NCI-H2171 treated with DMSO at 0.1 percent for 48 hours (cell line): ENCODE measurements around the gene ACKR1.

Experiments used
- DNase-seq: peaks from one replicate; lab custom pipeline; 2025; lab: John Stamatoyannopoulos, UW

The ACKR1 gene

DNA sequence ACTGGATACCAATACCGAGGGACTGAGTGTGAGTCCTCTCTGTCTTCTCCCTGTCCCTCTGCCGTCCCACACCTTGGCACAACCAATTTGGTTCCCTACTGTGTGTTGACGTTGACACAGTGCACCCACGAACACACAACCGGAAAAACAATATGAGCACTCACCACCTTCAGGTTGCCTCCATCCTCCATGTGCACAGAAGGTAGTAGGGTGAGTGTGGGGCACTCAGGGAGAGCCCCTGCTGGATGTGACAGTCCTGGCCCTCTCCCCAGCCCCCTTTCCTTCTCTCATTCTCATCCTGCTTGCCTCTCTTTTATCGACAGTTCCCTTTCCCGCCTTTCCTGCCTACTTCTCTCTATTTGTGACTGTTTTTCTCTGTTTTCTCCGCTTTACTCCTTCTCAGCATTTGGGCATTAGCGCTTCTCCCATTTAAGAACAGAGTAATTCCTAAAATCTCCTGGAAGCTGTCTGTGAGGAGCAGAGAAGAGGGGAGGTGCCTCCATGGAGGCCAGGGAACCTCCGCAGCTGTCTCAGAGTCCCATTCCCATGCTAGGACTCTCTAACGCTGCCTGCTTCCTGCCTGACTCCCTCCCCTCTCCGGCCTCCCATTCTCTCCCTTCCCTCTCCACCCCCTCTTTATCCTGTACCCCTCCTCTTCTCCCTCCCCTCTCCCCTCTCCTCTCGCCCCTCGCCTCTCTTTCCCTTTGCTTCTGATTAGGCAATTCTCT lies 16.9 kb upstream of the ACKR1 start:
- no peak for DNase-seq

GRCh38 chr1:159188375-159188788 lies 16.3 kb upstream of the ACKR1 start:
- no peak for DNase-seq

- no peak for DNase-seq
These were observed 14.2 kb upstream of the ACKR1 start for GRCh38 chr1:159190441-159190840.

GRCh38 chr1:159196543-159196942 lies 8.1 kb upstream of the ACKR1 start:
- DNase-seq = no peak

DNA sequence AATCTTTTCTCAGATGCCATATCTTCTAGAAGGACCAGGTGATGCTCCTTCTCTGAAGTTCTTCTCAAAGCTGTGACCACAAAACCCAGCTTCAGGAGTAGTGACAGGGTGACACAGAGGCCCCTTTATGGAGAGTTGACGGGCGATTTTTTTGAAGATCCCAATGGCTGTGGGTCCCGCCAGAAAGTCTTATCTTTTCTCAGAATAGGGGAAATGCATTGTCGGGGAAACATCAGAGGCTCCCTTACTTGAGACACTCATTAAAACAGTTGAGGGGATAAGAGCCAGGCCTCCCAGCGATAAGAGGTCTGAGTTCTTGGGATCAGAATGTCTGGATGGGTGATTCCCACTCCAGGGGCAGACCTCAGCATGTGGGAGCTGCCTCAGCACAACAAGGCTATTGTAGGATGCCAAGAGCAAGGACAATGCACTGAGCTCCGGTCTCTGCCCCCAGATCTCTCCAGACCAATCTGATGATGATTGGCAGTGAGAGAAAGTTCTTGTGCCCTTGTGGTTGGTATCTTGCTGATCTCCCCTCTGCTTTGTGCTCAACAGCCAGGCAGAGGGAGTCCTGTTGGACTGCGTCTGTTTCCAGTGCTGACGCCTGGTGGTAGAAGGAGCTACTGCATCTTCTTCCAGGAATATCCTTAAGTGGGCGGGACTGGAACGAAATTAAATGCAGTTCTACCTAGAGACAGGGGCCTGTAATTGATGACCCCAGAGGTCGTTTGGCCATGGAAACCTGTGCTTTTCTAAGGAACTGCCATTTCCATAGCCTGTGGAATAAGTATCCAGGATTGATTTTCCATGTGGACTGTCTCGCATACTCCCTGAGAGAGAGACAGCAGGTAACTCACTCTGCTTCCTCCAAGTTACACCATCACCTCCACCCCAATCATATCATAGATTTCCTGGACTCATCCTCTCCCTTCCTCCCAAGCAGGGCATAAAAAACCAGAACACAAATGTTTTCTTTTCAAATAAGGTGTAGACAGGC lies 6.8 kb upstream of the ACKR1 start:
- peak; percentile 6 for DNase-seq

DNA sequence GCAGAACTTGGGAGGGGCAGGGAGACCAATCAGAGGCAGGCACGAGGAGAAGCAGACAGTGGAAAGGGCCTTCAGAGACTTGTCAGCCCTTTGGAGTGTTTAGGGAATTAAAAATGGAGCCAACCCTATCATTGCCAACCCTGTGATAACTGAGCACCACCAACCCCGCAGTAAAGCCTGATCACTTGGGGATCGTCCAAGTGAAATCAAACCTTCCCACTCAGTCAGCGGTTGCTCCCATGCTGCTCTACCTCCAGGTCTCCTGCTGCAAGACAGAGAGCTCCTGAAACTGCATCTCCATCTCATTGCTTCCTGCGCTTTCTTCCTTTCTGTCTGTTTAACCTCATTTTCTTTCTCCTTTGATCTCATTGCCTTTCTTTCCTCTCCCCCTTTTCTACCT lies 4.8 kb upstream of the ACKR1 start:
- DNase-seq = no peak

- DNase-seq = no peak
These were observed 3.9 kb upstream of the ACKR1 start for GRCh38 chr1:159200769-159201168.

DNA sequence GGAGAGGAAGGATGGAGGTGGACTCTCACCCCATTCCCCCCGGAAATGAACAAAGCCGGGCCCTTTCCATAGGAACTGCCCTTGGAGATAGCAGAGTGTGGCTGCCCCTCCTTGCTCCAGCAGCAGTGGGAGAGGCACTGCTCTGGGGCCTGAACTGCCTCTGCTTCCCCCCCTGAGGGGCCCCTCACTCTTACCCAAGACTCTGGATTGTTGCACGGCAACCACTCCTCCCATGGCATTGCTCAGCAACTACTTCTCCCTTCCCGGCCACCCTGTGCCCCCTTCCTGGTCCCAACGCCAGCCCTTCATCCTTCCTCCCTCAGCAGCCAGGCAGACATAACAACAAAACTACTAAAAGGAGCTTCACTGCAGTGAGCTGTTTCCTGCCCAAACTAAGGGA lies 3.0 kb upstream of the ACKR1 start:
- DNase-seq = no peak

DNA sequence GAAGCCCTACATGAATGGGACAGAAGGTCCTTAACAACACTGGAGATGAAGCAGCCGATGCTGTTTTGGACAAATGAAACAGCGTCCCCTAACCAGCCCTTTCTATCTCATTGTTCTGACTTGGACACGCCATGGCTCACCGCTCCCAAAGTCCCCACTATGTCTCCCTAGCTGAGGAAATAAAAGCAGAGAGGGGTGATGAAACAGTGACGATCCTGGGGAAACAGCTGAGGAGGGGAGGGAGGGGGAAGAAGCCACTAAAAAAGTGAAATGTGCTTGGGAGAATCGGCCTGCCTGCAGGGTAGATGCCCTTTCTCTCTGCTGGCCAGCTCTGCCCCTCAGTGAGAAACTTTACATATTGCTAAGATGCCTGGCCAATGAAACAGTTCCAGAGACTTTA lies 1.1 kb upstream of the ACKR1 start:
- no peak for DNase-seq

DNA sequence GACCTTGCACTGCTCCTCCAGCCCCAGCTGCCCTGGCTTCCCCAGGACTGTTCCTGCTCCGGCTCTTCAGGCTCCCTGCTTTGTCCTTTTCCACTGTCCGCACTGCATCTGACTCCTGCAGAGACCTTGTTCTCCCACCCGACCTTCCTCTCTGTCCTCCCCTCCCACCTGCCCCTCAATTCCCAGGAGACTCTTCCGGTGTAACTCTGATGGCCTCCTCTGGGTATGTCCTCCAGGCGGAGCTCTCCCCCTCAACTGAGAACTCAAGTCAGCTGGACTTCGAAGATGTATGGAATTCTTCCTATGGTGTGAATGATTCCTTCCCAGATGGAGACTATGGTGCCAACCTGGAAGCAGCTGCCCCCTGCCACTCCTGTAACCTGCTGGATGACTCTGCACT lies 550 bp downstream of the ACKR1 start:
- no peak for DNase-seq

DNA sequence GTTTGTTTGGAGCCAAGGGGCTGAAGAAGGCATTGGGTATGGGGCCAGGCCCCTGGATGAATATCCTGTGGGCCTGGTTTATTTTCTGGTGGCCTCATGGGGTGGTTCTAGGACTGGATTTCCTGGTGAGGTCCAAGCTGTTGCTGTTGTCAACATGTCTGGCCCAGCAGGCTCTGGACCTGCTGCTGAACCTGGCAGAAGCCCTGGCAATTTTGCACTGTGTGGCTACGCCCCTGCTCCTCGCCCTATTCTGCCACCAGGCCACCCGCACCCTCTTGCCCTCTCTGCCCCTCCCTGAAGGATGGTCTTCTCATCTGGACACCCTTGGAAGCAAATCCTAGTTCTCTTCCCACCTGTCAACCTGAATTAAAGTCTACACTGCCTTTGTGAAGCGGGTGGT lies 1.4 kb downstream of the ACKR1 start:
- DNase-seq = no peak

- DNase-seq = no peak
These were observed 2.4 kb downstream of the ACKR1 start for GRCh38 chr1:159207080-159207479.

DNA sequence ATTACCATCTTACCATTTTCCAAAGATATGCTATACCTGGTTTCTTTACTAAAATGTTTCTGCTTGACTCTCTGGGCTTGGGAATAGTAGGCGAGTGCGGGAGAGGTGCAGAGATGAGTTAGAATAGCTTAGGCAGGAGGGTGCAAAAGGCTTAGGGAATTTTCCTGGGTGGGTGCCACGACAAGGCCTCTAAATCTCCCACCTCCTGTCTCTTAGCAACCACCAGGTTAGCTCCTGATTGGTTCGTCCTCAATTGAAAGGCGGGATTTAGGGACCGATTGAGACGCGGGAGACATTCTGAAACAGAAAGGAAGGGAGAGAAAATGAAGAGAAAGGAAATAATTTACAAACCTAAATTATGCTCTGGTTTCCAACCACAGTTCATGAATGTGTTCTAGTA lies 3.1 kb downstream of the ACKR1 start:
- DNase-seq = no peak

- no peak for DNase-seq
These were observed 3.6 kb downstream of the ACKR1 start for GRCh38 chr1:159208175-159208825.

GRCh38 chr1:159209061-159209460 lies 4.4 kb downstream of the ACKR1 start:
- no peak for DNase-seq

DNA sequence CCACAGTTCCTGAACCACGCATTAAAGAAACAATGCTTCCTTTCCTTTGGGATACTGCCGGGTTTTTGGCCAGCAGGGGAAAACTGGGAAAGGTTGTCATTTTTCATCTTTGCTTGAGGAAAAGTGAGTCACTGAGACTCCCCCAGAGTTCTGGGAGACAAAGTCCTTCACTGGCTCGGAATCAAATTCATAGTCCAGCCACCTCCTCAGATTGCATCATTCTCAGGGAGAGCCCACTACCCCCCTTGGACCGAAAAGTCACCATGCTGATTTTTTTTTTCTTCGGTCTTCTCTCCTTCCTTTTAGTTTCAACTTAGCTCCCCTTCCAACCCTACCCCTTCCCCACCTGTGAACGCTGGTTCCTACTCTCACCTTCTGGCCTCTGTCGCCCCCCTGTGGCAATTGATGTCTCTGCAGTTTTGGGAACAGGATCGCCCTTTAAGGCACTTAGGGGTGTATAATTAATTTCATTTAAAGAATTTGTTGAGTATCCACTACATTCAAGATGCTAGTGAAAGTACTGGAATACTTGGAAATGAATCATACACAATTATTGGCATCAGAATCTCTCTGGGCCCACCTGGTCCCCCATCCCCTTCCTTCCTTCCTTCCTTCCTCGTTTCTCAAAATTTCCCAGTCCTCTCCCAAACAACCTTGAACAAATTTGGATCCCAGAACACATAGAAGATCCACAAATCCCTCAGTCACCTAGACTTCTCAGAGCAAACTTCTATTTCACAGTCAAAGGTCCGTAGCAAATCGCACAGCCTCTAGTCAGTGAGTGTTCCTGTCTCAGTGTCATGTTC lies 6.9 kb downstream of the ACKR1 start:
- DNase-seq = peak; percentile 7

DNA sequence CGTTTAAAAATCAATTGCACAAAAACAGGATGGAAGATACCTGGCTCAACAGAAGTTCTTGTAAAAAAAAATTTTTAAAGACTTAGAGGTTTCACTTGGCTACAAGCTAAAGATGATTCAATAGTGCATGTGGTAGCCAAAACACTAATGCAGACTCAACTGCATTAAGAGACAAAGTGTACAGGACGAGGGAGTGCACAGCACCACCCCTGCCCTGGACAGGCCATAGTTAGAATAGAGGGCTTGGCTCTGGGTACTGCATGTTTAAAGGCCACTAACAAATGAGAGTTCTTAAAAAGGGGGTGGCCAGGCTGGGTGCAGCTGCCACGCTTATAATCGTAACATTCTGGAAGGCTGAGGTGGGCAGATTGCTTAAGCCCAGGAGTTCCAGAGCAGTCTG lies 7.9 kb downstream of the ACKR1 start:
- DNase-seq = no peak

DNA sequence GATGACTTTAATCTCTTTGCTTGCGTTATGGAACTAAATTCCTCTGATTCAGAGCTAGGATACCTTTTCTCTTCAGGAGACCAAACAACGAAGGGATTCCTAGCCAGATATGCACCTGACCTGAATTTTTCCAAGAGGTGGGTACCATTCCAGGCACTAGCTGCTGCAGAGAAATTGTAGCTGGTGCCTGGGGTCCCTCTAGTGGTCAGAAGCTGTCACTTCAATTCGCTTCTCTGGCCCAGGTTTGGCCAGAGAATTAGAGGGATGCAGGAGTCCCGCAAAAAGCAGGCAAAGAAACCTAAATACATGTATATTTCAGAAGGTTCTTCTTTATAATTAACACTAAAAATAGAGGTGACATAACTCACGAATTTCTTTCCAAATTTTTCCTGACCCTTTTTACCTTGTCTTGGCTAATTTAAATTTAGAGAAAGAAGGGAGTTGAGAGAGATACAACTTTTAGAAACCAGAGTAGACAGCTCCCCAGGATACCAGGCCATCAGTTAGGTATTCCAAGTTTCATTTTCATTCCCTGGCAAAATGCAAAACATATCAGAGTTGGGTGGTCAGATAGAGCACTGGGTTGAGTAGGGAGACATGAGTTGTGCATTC lies 9.6 kb downstream of the ACKR1 start:
- peak; percentile 44 for DNase-seq

DNA sequence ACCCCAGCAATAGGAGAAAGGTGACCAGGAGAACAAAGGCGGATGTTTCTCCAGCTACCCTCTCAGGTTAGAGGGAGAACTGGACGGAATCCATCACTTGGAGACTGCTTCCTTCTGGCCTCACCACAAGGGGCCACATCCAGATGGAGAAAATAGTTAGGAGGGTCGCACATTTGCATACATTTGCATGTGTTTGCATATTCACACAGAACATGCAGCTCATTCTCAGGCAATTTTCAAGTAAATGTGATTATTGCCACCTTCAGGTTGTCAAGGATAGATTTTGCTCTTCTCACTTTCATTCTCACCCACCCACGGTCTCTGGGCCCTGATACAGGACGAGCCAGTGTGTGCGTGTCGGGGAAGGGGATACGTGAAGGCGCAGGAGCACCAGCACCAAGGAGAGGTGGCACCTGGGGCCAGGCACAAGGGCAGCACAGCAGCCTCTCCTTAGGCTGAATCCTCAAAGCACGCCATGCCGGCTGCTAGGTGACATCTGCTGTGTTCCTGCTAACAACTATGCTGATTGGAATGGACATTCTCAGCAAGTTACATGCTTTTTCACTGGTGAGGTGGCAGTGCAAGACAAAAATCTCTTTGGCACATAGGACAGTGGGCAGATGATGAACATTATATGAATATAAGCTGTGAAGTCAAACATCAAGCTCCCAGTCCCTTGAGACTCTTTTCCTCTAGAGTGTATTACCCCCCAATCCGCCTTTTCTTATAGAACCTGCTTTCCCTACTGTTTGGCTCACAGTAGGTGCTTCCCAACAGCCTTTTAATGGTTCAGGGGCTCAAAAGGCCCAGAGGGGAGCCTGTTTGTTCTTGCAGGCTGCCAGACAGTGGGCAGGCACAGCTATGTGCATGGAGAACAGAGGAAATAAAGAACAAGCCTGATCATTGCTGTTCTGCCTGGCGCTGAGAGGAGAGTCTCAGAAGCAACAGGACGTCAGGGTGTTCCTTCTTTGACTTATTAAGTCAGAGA lies 14.3 kb downstream of the ACKR1 start:
- DNase-seq = no peak
